Vagina (tissue), 2 donors: ENCODE measurements around the gene DNAH8.

ENCODE experiments used
- CTCF ChIP-seq, 3 experiments: fragments of 450-650 bp in 2 of 3; fragments of 200-600 bp in 1 of 3; sonication (generic) in 1 of 3; IDR thresholded peaks; one replicate each; pipeline ENCODE4 v1.5.1; 2017 to 2019; ENCODE audit warnings: antibody characterized with exemption in 3 of 3, mild to moderate bottlenecking in 2 of 3, moderate library complexity in 2 of 3
- POLR2A ChIP-seq, 2 donors: fragments of 450-650 bp; IDR thresholded peaks; one replicate each; pipeline ENCODE4 v1.6.1; 2017; ENCODE audit warnings: antibody characterized with exemption in 2 of 2, mild to moderate bottlenecking in 2 of 2, moderate library complexity in 2 of 2
- POLR2AphosphoS5 ChIP-seq, 2 donors: sonication (generic); formaldehyde crosslinking; IDR thresholded peaks; one replicate each; pipeline ENCODE4 v1.9.0; 2017; ENCODE audit warnings: antibody characterized with exemption in 2 of 2, mild to moderate bottlenecking in 2 of 2, low read depth in 1 of 2; ENCODE audit not compliant: insufficient read depth in 1 of 2

DNA sequence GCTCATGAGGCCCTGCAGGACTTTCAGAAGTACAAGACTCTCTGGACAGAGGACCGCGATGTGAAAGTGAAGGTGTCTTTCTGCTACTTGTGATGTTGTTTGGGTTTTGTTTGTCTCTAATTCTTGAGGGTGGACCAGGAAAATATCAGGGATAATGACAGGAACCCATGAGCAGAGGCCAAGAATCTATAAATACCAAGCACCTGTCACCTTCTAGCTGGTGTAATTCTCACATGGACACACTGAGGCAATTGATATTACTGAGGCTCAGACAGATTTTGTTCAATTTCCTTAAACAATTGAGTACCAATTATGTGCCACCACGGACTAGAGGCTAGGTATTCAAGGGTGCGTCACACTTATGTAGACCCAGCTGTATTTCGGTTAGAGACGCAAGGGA, 107.9 kb downstream of the DNAH8 start:
- no peak for TF ChIP-seq CTCF (IDR thresholded peaks at IDR 0.05)
- no peak for TF ChIP-seq POLR2AphosphoS5 (IDR thresholded peaks at IDR 0.05; ENCODE audit: insufficient read depth in 1 of 2, low read depth in 1 of 2)
- TF ChIP-seq POLR2A (IDR thresholded peaks at IDR 0.05): no peak
